PFSK-1 (cell line): ENCODE data around the gene ATP7B.

ENCODE experiments used
- POLR2AphosphoS5 ChIP-seq: IDR thresholded peaks from 2 replicates; pipeline ENCODE4 v1.6.1; 2012; ENCODE audit warnings: low read depth, mild to moderate bottlenecking, control low read depth, low read length, moderate library complexity
- SIN3A ChIP-seq: IDR thresholded peaks from 2 replicates; pipeline ENCODE4 v1.6.1; 2012; ENCODE audit warnings: mild to moderate bottlenecking, low read length, moderate library complexity, borderline replicate concordance; ENCODE audit not compliant: insufficient read depth
- TF ChIP-seq, protein P1 (sequence below), 2 experiments: IDR thresholded peaks; 2 replicates each; pipeline versions ENCODE4 v1.6.1 to v1.8.0; 2011 to 2012; ENCODE audit warnings: low read depth in 2 of 2, low read length in 2 of 2, control low read depth in 1 of 2, inconsistent platforms in 1 of 2, mild to moderate bottlenecking in 1 of 2, moderate library complexity in 1 of 2; ENCODE audit not compliant: insufficient read depth in 1 of 2

DNA sequence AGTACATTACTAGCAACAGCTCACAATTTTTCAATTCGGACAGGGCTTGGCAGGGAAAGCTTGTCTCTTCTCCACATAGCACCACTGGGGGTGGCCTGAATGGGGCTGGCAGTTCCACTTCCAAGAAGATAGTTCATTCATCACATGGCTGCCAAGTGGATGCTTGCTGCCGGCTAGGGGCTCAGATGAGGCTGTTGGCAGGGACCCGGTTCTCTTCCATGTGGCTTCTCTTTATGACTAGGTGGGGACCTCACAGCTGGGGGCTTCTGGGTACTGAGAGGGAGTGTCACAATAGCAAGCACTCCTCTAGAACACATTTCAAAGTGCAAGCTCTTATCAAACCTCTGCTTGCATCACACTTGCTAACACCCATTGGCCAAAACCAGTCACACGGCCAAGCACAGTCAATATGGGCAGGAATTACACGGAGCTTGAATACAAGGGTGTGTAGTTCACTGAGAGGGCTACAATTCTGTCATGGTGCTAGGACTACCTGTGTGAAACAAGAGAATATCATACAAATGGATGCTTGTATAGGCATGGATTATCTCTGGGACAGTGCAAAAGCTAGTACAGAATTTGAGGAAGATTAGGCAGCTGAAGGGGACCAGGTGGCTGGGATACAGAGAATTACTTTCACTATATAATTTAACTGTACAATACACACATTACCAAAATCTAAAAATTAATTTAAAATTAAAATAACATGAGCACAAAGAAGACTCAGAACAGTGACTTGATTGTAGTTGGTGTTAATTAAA, 32.3 kb downstream of the ATP7B start:
- TF ChIP-seq, protein P1, sequence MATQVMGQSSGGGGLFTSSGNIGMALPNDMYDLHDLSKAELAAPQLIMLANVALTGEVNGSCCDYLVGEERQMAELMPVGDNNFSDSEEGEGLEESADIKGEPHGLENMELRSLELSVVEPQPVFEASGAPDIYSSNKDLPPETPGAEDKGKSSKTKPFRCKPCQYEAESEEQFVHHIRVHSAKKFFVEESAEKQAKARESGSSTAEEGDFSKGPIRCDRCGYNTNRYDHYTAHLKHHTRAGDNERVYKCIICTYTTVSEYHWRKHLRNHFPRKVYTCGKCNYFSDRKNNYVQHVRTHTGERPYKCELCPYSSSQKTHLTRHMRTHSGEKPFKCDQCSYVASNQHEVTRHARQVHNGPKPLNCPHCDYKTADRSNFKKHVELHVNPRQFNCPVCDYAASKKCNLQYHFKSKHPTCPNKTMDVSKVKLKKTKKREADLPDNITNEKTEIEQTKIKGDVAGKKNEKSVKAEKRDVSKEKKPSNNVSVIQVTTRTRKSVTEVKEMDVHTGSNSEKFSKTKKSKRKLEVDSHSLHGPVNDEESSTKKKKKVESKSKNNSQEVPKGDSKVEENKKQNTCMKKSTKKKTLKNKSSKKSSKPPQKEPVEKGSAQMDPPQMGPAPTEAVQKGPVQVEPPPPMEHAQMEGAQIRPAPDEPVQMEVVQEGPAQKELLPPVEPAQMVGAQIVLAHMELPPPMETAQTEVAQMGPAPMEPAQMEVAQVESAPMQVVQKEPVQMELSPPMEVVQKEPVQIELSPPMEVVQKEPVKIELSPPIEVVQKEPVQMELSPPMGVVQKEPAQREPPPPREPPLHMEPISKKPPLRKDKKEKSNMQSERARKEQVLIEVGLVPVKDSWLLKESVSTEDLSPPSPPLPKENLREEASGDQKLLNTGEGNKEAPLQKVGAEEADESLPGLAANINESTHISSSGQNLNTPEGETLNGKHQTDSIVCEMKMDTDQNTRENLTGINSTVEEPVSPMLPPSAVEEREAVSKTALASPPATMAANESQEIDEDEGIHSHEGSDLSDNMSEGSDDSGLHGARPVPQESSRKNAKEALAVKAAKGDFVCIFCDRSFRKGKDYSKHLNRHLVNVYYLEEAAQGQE (IDR thresholded peaks at IDR 0.05; ENCODE audit: insufficient read depth in 1 of 2, low read depth in 2 of 2, low read length in 2 of 2): no peak
- no peak for TF ChIP-seq SIN3A
- TF ChIP-seq POLR2AphosphoS5: no peak
